ENCODE results near the gene ZNF410.
"Not testable (repeated sequence)": the region's sequence is repeated elsewhere in the genome, so short reads cannot be mapped to it uniquely, and the experiment has no call there.

Gene ZNF410

GRCh38 chr14:73887694-73888459 lies 1.2 kb downstream of the ZNF410 start:
- DNase-seq = no peak

- DNase-seq = peak; percentile 64 to 69
Observed at GRCh38 chr14:73888460-73888725, 1.7 kb downstream of the ZNF410 start.

DNA sequence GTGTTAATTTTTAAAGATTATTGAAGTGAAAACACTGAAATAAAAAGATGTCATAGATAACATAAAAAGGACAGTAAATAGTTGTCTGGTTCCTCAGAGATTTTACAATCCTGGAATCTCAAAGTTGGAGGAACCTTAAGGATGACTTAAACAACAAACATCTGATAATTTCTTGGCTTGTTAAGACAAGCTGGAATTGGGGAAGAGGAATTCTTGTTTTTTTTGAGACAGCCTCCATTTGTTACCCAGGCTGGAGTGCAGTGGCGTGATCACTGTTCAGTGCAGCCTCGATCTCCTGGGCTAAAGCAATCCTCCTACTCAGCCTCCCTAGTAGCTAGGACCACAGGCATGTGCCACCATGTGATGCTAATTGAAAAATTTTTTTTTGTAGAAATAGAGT lies 2.3 kb downstream of the ZNF410 start:
- peak in 1 of 2 donors; percentile 40 for DNase-seq

DNA sequence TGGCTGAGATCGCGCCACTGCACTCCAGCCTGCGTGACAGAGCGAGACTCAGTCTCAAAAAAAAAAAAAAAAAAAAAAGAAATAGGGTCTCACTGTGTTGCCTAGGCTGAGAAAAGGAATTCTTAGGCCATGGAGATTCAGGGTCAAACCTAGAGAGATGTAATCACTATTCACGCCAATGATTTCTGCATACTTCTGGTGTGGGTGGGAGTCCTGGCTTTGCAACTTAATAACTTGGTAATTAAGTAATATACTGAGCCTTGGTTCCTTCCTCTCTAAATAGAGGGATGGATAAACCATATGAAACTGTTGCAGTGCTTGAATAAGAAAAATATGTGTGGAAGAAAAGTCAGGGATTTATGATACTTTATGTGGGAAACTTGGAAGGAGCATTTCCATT lies 2.7 kb downstream of the ZNF410 start:
- DNase-seq = peak; percentile 43 to 61

- DNase-seq = not testable (repeated sequence)
Observed at GRCh38 chr14:73894180-73894687, 7.6 kb downstream of the ZNF410 start.

GRCh38 chr14:73895939-73896338 lies 9.3 kb downstream of the ZNF410 start:
- DNase-seq = no peak

- no peak for DNase-seq
Observed at GRCh38 chr14:73896521-73896920, 9.9 kb downstream of the ZNF410 start.

- no peak for DNase-seq
Observed at GRCh38 chr14:73903028-73903427, 16.4 kb downstream of the ZNF410 start.

- no peak for DNase-seq
Observed at GRCh38 chr14:73909681-73910080, 23.0 kb downstream of the ZNF410 start.

DNA sequence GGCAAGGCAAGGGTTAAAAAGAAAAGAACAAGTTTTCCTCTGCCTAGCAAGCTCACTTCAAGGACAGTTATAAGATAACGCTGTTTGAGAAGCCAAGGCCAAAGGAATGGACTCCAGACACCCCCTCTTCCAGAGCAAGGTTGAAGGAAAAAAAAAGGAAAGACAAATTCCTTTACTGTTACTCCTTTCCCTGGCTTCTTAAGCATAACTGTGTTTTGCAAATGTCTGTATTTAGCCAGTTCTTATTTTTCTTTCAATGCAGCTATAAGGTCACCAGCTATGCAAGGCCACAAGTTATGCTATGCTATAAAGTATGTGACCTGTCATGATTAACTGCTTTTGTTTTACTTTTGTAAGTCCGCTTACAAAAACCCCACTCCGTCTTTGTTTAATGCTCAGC lies 26.6 kb downstream of the ZNF410 start:
- DNase-seq = no peak

- no peak for DNase-seq
Observed at GRCh38 chr14:73916324-73916723, 29.7 kb downstream of the ZNF410 start.

DNA sequence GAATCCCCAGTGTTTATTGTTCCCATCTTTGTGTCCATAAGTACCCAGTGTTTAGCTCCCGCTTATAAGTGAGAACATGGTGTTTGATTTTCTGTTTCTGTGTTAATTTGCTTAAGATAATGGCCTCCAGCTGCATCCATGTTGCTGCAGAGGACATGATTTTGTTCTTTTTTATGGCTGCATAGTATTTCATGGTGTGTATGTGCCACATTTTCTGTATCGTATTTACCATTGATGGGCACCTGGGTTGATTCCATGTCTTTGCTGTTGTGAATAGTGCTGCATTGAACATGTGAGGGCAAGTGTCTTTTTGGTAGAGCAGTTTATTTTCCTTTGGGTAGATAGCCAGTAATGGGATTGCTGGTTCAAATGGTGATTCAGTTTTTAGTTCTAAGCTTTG lies 32.8 kb downstream of the ZNF410 start:
- not testable (repeated sequence) for DNase-seq

DNA sequence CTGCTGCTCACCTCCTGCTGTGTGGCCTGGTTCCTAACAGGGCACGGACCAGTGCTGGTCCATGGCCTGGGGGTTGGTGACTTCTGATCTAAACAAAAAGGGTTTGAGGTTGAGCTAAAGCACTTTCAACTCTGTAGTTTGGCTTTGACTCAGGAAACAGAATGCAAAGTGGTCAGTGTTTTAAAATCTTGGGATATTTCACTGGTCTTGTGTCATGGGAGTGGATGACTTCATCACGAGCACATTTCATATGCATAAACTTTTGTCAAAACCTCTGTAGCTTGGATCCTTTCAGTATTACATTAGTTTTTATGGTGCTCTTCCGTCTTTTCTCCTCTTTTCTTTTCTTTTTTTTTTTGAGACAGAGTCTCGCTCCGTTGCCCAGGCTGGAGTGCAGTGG lies 37.7 kb downstream of the ZNF410 start:
- peak; percentile 8 to 39 for DNase-seq

DNA sequence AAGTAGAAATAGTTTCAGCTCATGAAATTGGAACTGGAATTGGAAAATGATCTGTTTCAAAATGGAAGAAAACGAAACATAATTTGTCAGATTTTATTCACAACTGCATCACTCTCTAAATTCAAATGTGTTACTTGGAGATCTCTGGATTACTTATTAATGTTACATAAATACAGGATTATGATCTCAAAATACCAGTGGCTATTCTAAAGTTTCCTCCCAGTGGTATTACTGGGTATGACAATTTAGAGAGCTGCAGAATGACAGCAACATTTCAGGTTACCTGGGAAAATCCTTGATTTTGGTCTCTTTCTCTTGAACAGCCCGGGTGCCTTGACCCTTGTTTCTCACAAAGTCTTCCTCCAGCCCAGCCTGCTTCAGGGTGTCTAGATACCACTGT lies 49.0 kb downstream of the ZNF410 start:
- peak in 1 of 2 donors; percentile 25 for DNase-seq

DNA sequence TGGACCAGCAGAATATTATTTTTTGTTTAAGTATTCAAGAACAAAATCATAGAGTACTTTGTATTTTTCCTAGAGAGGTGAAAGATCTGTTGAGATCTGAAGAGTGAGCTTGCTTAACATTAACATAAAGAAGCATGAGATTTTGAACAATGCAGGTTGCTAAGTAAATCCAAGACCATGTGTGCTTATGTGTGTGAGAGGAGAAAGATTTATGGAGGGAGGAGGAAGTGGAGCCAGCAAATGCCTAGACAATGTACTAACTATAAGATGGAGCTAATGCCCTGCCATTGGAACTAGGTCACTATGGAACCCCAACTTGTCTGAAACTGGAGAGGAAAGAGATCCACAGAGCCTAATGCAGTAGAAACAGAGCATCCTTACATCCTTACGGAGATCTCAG lies 49.9 kb downstream of the ZNF410 start:
- no peak for DNase-seq

GRCh38 chr14:73937012-73937411 lies 50.4 kb downstream of the ZNF410 start:
- DNase-seq = no peak

DNA sequence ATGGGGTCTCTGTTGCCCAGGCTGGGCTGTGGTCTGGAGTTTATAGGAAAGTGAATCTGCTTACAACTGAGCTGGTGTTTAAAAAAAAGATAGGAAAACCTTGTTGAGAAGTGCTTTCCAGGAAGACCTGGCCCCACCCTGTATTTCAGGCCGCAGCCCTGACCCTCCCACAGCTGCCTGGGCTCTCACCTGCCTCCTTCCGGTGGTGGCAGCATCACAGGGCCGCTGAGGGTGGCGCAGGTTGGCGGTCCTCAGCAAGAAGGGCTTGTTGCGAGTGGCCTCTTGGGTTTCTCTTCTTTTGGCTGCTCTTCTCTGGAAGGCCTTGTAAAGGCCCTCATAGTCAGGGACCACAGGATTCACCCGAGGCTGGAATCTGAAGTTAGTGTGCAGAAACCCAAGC lies 55.5 kb downstream of the ZNF410 start:
- no peak for DNase-seq

DNA sequence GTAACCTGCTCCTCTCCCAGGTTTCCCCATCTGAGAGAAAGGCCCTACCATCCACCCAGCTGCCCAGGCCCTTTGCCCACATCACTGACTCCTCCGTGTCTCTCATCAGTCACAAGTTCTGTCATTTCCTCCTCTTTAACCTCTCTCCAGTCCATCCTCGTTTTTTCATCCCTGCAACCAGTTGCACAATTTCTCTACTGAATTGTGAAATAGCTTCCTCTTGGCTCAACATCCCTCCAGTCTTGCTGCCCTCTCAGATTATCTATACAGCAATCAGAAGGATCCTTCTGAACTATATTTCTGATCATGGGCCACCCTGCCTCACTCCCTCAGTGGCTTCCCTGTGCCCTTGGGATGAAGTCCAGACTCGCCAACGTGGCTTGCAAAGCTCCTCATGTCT lies 56.4 kb downstream of the ZNF410 start:
- DNase-seq = peak; percentile 77 to 83

GRCh38 chr14:73944432-73945158 lies 57.9 kb downstream of the ZNF410 start:
- no peak for DNase-seq

DNA sequence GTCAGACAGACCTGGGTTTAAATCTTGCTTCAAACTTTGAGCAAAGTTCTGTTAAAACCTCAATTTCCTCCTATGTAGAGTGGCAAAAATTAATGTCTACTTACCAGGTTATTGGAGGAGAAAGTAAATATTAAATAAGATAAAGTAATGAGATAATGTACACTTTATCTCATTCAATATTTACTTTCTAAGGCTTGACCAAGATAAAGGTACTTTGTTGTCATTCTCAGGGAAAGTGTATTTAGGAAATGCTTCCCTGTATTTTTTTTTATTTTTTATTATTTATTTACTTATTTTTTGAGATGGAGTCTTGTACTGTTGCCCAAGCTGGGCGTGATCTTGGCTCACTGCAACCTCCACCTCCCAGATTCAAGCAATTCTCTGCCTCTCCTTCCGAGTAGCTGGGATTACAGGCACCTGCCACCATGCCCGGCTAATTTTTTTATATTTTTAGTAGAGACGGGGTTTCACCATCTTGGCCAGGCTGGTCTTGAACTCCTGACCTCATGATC lies 58.6 kb downstream of the ZNF410 start:
- DNase-seq = no peak

DNA sequence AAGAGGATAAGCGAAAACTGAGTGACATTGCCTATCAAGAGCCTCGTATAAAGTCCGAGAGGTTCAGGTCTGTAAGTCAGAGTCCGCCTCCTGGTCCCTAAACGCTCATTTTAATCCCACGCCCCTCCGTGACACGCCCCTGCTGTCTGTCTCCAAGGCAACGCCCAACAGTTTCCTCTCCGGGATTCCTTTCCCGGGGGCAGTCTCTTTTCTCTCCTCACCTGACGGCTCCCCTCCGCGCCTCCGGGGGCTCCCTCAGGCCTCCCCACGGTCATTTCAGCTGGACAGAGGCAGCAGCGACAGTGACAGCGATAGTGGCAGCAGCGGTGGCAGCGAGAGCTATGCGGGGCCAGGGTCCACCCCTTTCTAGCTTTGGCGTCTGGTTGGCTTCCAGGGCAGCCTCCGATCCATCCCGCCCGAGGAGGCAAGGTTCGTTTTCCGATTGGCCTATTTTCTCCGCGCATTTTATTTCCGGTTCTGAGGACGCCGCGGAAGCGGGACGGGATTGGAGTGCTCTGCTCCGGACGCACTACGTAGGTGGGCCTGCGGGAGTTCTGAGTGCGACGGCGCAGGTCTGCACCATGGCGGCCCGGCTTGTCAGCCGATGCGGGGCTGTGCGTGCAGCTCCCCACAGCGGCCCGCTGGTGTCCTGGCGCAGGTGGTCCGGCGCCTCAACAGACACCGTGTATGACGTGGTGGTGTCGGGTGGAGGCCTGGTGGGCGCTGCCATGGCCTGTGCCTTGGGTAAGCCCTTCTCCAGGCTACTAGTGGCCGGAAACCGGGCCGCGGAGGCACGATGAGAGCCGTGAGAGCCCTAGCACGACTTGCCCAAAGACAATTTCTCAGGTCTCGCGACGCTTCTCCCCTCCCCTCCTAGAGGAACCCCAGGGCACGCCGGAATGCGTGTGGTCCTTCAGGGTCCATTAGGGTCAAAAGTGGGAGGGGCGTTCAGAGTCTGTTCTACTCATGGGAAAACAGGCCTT lies 63.4 kb downstream of the ZNF410 start, which contains the start of the genes COQ6 and FAM161B:
Gene COQ6, plus strand, starts transcription at position 551 of the 983 bp plus-strand sequence. Its CDS starts 31 bp downstream, at position 582.
Gene FAM161B, minus strand, starts transcription at position 343 of the 983 bp plus-strand sequence. Its CDS starts 68 bp downstream, at position 275.
- peak; percentile 97 to 98 for DNase-seq

GRCh38 chr14:73953731-73954130 lies 67.1 kb downstream of the ZNF410 start:
- DNase-seq = no peak

DNA sequence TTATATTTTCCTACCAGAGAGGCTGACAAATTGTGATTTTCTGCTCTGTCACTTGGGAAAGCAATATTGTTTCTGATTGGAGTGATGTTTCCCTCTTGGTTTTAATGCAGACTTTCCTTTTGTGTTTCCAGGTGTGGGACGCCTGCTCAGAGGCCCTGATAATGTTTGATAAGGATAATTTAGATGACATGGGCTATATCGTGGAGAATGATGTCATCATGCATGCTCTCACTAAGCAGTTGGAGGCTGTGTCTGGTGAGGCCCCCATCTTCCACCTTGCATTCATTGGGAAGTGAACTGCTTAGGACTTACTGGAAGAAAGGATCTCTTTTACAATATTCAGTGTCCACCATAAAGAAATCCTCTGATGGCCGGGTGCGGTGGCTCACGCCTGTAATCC lies 69.0 kb downstream of the ZNF410 start:
- no peak for DNase-seq
